Panc1 (cell line): ENCODE results near the gene DCAF8.

ENCODE experiments used
- POLR2AphosphoS5 ChIP-seq: IDR thresholded peaks from 2 replicates; pipeline ENCODE4 v1.6.1; 2012; ENCODE audit warnings: mild to moderate bottlenecking, low read depth, low read length, moderate library complexity
- REST ChIP-seq, 2 experiments: IDR thresholded peaks; 2 replicates each; pipeline ENCODE4 v1.6.1; 2011 to 2012; ENCODE audit warnings: low read depth in 2 of 2, control low read depth in 1 of 2, low read length in 1 of 2, mild to moderate bottlenecking in 1 of 2, moderate library complexity in 1 of 2; ENCODE audit not compliant: insufficient read depth in 1 of 2
- TF ChIP-seq, protein P1 (sequence below): fragments of 450-650 bp; IDR thresholded peaks from 2 replicates; pipeline ENCODE4 v1.5.1; 2017; ENCODE audit warnings: mild to moderate bottlenecking

DNA sequence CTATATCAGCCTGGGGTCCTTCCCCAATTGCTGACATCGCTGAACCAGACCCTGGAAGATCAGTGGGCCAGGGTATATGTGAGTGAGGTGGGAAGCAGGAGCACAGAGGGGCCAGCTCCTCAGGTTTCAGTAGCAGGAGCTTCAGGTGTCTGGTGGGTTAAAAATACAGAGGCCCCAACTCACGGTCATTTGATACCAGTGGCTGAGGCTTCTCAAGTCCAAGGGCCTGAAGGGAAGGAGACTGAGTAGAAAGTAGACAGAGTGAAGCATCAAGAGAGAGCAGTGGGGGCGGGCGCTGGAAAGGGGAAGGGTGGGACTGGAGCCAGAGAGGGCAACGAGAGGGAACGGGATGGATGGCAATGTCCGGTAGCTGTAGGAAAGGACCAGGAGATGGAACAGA, 74.0 kb downstream of the DCAF8 start:
- TF ChIP-seq, protein P1, sequence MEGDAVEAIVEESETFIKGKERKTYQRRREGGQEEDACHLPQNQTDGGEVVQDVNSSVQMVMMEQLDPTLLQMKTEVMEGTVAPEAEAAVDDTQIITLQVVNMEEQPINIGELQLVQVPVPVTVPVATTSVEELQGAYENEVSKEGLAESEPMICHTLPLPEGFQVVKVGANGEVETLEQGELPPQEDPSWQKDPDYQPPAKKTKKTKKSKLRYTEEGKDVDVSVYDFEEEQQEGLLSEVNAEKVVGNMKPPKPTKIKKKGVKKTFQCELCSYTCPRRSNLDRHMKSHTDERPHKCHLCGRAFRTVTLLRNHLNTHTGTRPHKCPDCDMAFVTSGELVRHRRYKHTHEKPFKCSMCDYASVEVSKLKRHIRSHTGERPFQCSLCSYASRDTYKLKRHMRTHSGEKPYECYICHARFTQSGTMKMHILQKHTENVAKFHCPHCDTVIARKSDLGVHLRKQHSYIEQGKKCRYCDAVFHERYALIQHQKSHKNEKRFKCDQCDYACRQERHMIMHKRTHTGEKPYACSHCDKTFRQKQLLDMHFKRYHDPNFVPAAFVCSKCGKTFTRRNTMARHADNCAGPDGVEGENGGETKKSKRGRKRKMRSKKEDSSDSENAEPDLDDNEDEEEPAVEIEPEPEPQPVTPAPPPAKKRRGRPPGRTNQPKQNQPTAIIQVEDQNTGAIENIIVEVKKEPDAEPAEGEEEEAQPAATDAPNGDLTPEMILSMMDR: no peak
- TF ChIP-seq POLR2AphosphoS5 (no peak), REST (IDR thresholded peaks at IDR 0.05; ENCODE audit: insufficient read depth in 1 of 2, low read depth in 2 of 2, low read length in 1 of 2) (no peak)
